Adrenal gland (tissue), 12 donors: Measurements from ENCODE around the gene TMEM91. TPM values are rescaled to one million over a fixed set of nuclear protein-coding genes. Genes with fewer than 3 reads are reported as not detected.

Experiments used
- DNase-seq, 7 donors: peaks; one replicate each; pipeline ENCODE4 v3.0.0-alpha.2; 2019 to 2020
- H3K27ac ChIP-seq, 5 donors: fragments of 200-600 bp; sonication (generic) in 4 of 5; 1 replicate in 3 of 5; 2 replicates in 2 of 5; pipeline versions ENCODE4 v1.5.1 to v1.8.0; 2016 to 2020; ENCODE audit warnings: mild to moderate bottlenecking in 1 of 5
- H3K27me3 ChIP-seq: fragments of 200-600 bp; 2 replicates; pipeline ENCODE4 v1.8.0; 2021
- H3K36me3 ChIP-seq, 2 donors: fragments of 200-600 bp; replicated peaks in 1 of 2; 1 replicate in 1 of 2; 2 replicates in 1 of 2; pipeline versions ENCODE4 v1.5.1 to v1.8.0; 2018 to 2022
- H3K4me1 ChIP-seq, 2 donors: fragments of 200-600 bp; replicated peaks in 1 of 2; 1 replicate in 1 of 2; 2 replicates in 1 of 2; pipeline versions ENCODE4 v1.5.1 to v1.8.0; 2018 to 2021
- H3K4me3 ChIP-seq, 4 donors: fragments of 200-600 bp; sonication (generic) in 3 of 4; one replicate each; pipeline ENCODE4 v1.5.1; 2016 to 2018
- H3K9me3 ChIP-seq, 3 donors: fragments of 200-600 bp; sonication (generic) in 1 of 3; replicated peaks in 1 of 3; 1 replicate in 2 of 3; 2 replicates in 1 of 3; pipeline versions ENCODE4 v1.5.1 to v1.8.0; 2016 to 2021
- POLR2A ChIP-seq, 2 donors: fragments of 450-650 bp; IDR thresholded peaks; one replicate each; pipeline ENCODE4 v1.6.1; 2017; ENCODE audit warnings: antibody characterized with exemption in 2 of 2, mild to moderate bottlenecking in 2 of 2, moderate library complexity in 1 of 2
- WGBS, 4 donors: extraction: QIAGEN DNeasy Blood & Tissue Kit in 2 of 4; methylation state at CpG; one replicate each; pipeline versions ENCODE4 v1.1.5 to v1.1.7; 2013 to 2017; 5-methylcytosine and 5-hydroxymethylcytosine counted together
- intact Hi-C, 2 donors: fragments of 100-400 bp; cut with DNase I; formaldehyde crosslinking; loops; one replicate each; pipeline versions ENCODE4 v1.14.1 to v1.15.0; 2022 to 2023
- polyA plus RNA-seq, 3 donors: library from polyadenylated mRNA; stranded (reverse); fragments of 200-250 nt in 2 of 3; fragments of 350-450 nt in 1 of 3; fragmentation: Illumina TruSeq in 1 of 3; extraction: RNeasy Lipid Tissue Mini Kit (QIAGEN cat#74804) in 1 of 3; gene quantifications; one replicate each; pipeline ENCODE4 v1.2.3, GENCODE V29; 2013 to 2014
- total RNA-seq, 9 donors: library from RNA; depleted of rRNA in 4 of 9; stranded (reverse); fragments of >200 nt in 4 of 9; fragments of 120-200 nt in 1 of 9; fragmentation: NEBNext Ultra II Directional in 1 of 9; extraction: Animal tissue kit (Norgen Biotek cat#: 25700) in 1 of 9; gene quantifications; one replicate each; pipeline versions ENCODE4 v1.1.0 to v1.2.4, GENCODE V29; 2013 to 2023
- TF ChIP-seq, protein P1 (sequence below), 6 experiments: fragments of 450-650 bp in 4 of 6; fragments of 200-600 bp in 2 of 6; sonication (generic) in 1 of 6; IDR thresholded peaks; 1 replicate in 5 of 6; 2 replicates in 1 of 6; pipeline versions ENCODE4 v1.5.1 to v1.8.0; 2016 to 2021; ENCODE audit warnings: antibody characterized with exemption in 6 of 6, mild to moderate bottlenecking in 2 of 6, moderate library complexity in 1 of 6
- donor health status: healthy with polysubstance abuse.
- donor health status: Bipolar disorder and iron deficiency.
- donor health status: DM: yes; HTN: yes; CAD: no.
- donor health status: DM: no; HTN: no; CAD: no.
- donor health status: DM: no; HTN: no; CAD: no.
- donor health status: DM: yes; HTN: yes; CAD: no.

Gene TMEM91
- total and polyA plus RNA-seq, 12 donors = 1.9 to 88.6 (median 9.6) TPM

DNA sequence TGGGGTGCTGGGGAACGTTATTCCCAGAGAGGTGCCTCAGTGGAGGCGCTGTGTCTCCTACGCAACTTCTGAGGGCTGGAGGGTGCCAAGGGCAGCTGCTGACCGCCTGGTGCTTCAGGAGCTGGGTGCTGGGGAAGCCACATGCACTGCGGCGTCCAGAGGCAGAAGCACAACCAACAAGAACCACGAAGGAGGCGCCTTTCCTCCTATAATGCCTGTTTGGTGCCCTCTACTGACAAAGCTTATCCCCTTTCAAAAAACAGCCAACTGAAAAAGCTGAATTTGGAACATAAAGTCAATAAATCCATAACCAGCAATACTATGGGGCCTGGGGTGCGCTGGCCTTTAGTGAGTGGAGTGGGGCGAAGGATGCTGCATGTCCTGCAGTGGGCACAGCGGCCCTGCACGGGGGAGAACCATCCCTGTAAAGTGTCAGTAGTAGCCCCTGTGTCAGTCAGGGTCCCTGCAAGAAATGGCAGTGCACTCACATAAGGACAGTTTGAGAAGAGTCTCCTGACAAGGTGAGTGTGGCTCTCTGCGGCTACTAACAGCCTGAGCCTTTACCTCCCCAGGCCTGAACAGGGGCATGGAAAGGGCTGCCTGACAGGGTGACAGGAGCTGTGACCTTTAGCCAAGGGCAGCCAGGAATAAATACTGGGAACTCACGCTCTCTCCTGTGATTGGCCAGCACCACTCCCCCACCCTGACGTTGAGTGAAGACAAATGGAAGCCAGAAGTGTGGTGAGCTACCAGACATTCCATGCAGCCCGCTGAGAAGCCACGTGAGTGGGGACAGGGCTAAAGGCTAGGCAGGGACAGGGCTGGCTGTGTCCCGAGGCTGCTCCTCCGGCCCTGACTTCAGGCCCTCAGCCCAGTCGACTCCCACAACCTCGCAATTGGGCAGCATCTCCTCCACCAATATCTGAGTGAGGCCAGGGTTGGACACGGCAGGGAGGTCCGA, 55.4 kb downstream of the TMEM91 start:
- Histone ChIP-seq H3K27ac (peak overlapping the region in 4 of 5 donors; percentile 52 to 89 (median 62)), H3K4me3 (no peak overlapping the region), H3K4me1 (peaks cover 15 to 29% of the 10 kb centered on the region in 2 donors), H3K9me3 (no peaks in the 10 kb centered on the region), H3K36me3 (peaks cover 0 to 13% of the 10 kb centered on the region in 2 donors), H3K27me3 (no peaks in the 10 kb centered on the region)
- peak in 6 of 7 donors; percentile 75 to 91 (median 85) for DNase-seq
- WGBS, 4 donors = 45 to 50% (median 47%) methylated on average over 15 to 23 of the region's 23 CpGs
- intact Hi-C loops = no loop called here
- peak in 1 of 2 donors; percentile 57 for TF ChIP-seq POLR2A (IDR thresholded peaks at IDR 0.05)
- TF ChIP-seq, protein P1, sequence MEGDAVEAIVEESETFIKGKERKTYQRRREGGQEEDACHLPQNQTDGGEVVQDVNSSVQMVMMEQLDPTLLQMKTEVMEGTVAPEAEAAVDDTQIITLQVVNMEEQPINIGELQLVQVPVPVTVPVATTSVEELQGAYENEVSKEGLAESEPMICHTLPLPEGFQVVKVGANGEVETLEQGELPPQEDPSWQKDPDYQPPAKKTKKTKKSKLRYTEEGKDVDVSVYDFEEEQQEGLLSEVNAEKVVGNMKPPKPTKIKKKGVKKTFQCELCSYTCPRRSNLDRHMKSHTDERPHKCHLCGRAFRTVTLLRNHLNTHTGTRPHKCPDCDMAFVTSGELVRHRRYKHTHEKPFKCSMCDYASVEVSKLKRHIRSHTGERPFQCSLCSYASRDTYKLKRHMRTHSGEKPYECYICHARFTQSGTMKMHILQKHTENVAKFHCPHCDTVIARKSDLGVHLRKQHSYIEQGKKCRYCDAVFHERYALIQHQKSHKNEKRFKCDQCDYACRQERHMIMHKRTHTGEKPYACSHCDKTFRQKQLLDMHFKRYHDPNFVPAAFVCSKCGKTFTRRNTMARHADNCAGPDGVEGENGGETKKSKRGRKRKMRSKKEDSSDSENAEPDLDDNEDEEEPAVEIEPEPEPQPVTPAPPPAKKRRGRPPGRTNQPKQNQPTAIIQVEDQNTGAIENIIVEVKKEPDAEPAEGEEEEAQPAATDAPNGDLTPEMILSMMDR (IDR thresholded peaks at IDR 0.05) = peak; percentile 18 to 55 (median 46)

DNA sequence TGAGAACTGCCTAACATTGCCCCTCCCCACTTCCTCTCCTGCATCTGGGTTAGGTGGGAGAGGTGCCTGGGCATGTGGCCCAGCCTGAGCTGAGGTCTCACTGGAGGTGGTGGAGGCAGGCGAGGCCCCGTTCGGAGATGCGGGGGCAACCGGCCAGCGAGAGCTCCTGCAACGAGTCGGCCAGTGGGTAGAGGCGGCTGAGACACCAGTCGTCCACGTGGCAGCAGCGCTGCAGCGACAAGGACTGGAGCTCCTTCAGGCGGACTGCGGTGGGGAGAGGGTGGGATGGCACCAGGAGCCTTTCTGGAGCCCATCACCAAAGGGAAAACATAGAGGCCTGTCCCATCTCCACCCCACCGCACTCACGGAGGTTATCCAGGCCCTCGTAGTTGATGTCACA, 56.8 kb downstream of the TMEM91 start:
- no peak for DNase-seq
- Histone ChIP-seq H3K4me3 (no peak overlapping the region), H3K27me3 (no peaks in the 10 kb centered on the region), H3K27ac (no peak overlapping the region), H3K36me3 (peaks cover 0 to 17% of the 10 kb centered on the region in 2 donors), H3K9me3 (no peaks in the 10 kb centered on the region), H3K4me1 (peaks cover 2 to 19% of the 10 kb centered on the region in 2 donors)
- TF ChIP-seq, protein P1 (IDR thresholded peaks at IDR 0.05) = no peak
- WGBS, 4 donors = 87 to 91% (median 89%) methylated on average over 13 to 18 of the region's 18 CpGs
- intact Hi-C loops = no loop called here

Other genes starting within 250 kb of the TMEM91 start
- gene CYP2S1, start 183.3 kb upstream of the TMEM91 start, total RNA-seq = 1 to 10 TPM in 8 of 9 donors, under 1 TPM in 1; 0.06 to 4.7 (median 2.2) TPM
- 1 to 10 TPM in 2 of 3 donors, under 1 TPM in 1; 0.84 to 1.2 (median 1.2) TPM for gene CYP2S1, start 183.3 kb upstream of the TMEM91 start, polyA plus RNA-seq
- 100 to 1,000 TPM in 1 of 9 donors, 10 to 100 TPM in 8; 34.3 to 105 (median 61.3) TPM for gene AXL, start 157.3 kb upstream of the TMEM91 start, total RNA-seq
- 10 to 100 TPM; 12.0 to 18.1 (median 16.8) TPM for gene AXL, start 157.3 kb upstream of the TMEM91 start, polyA plus RNA-seq
- 100 to 1,000 TPM in 8 of 9 donors, 10 to 100 TPM in 1; 55.8 to 175 (median 146) TPM for gene HNRNPUL1, start 112.2 kb upstream of the TMEM91 start, total RNA-seq
- gene HNRNPUL1, start 112.2 kb upstream of the TMEM91 start, polyA plus RNA-seq = 100 to 1,000 TPM in 2 of 3 donors, 10 to 100 TPM in 1; 90.4 to 130 (median 101) TPM
- gene CCDC97, start 66.4 kb upstream of the TMEM91 start, total RNA-seq = 10 to 100 TPM in 7 of 9 donors, 1 to 10 TPM in 2; 8.2 to 25.6 (median 18.9) TPM
- gene CCDC97, start 66.4 kb upstream of the TMEM91 start, polyA plus RNA-seq = 10 to 100 TPM in 1 of 3 donors, 1 to 10 TPM in 2; 9.4 to 17.4 (median 10.0) TPM
- 10 to 100 TPM in 8 of 9 donors, 1 to 10 TPM in 1; 1.6 to 75.9 (median 38.2) TPM for gene TGFB1, start 22.6 kb upstream of the TMEM91 start, total RNA-seq
- gene TGFB1, start 22.6 kb upstream of the TMEM91 start, polyA plus RNA-seq = 10 to 100 TPM in 2 of 3 donors, 1 to 10 TPM in 1; 8.7 to 37.9 (median 17.1) TPM
- 10 to 100 TPM in 5 of 9 donors, 1 to 10 TPM in 4; 6.4 to 16.8 (median 12.1) TPM for gene B9D2, start 12.4 kb upstream of the TMEM91 start, total RNA-seq
- 10 to 100 TPM in 1 of 3 donors, 1 to 10 TPM in 2; 2.7 to 14.4 (median 8.9) TPM for gene B9D2, start 12.4 kb upstream of the TMEM91 start, polyA plus RNA-seq
- gene EXOSC5, start 20.8 kb downstream of the TMEM91 start, total RNA-seq = 10 to 100 TPM; 12.2 to 73.7 (median 28.5) TPM
- gene EXOSC5, start 20.8 kb downstream of the TMEM91 start, polyA plus RNA-seq = 10 to 100 TPM in 2 of 3 donors, 1 to 10 TPM in 1; 4.2 to 38.7 (median 18.4) TPM
- gene BCKDHA, start 21.3 kb downstream of the TMEM91 start, total RNA-seq = 100 to 1,000 TPM in 6 of 9 donors, 10 to 100 TPM in 3; 51.8 to 294 (median 114) TPM
- 10 to 100 TPM; 17.6 to 44.3 (median 30.4) TPM for gene BCKDHA, start 21.3 kb downstream of the TMEM91 start, polyA plus RNA-seq
- 1 to 10 TPM in 7 of 9 donors, under 1 TPM in 2; 0.30 to 6.5 (median 2.0) TPM for gene B3GNT8, start 50.8 kb downstream of the TMEM91 start, total RNA-seq
- gene B3GNT8, start 50.8 kb downstream of the TMEM91 start, polyA plus RNA-seq = 1 to 10 TPM in 2 of 3 donors, under 1 TPM in 1; 0.15 to 3.5 (median 1.2) TPM
- 10 to 100 TPM; 35.5 to 60.9 (median 46.5) TPM for gene DMAC2, start 63.4 kb downstream of the TMEM91 start, total RNA-seq
- 10 to 100 TPM; 30.7 to 50.1 (median 45.3) TPM for gene DMAC2, start 63.4 kb downstream of the TMEM91 start, polyA plus RNA-seq
- gene ERICH4, start 66.6 kb downstream of the TMEM91 start, total RNA-seq = not detected
- under 1 TPM in 1 of 3 donors, not detected in 2; 0.10 TPM for gene ERICH4, start 66.6 kb downstream of the TMEM91 start, polyA plus RNA-seq
- 1 to 10 TPM in 7 of 9 donors, under 1 TPM in 1, not detected in 1; 0.50 to 4.7 (median 2.3) TPM for gene CEACAM21, start 199.6 kb downstream of the TMEM91 start, total RNA-seq
- 1 to 10 TPM; 1.2 to 1.7 (median 1.5) TPM for gene CEACAM21, start 199.6 kb downstream of the TMEM91 start, polyA plus RNA-seq